Esophagus squamous epithelium (tissue), 5 donors: ENCODE results near the gene MTG2. TPM values are rescaled to one million over a fixed set of nuclear protein-coding genes. Genes with fewer than 3 reads are reported as not detected.

ENCODE experiments used
- DNase-seq: peaks from one replicate; lab custom pipeline; 2025; lab: John Stamatoyannopoulos, UW
- H3K27ac ChIP-seq, 4 donors: fragments of 200-600 bp; sonication (generic); one replicate each; pipeline ENCODE4 v1.5.1; 2016 to 2019; ENCODE audit warnings: mild to moderate bottlenecking in 1 of 4
- H3K27me3 ChIP-seq, 4 donors: fragments of 200-600 bp; sonication (generic); 1 replicate in 3 of 4; 2 replicates in 1 of 4; pipeline versions ENCODE4 v1.5.1 to v1.6.0; 2017 to 2021; ENCODE audit warnings: antibody characterized with exemption in 1 of 4
- H3K36me3 ChIP-seq, 3 donors: fragments of 200-600 bp; sonication (generic); one replicate each; pipeline ENCODE4 v1.5.1; 2016 to 2019
- H3K4me1 ChIP-seq, 3 donors: fragments of 200-600 bp; sonication (generic); one replicate each; pipeline ENCODE4 v1.5.1; 2017 to 2019
- H3K4me3 ChIP-seq, 4 donors: fragments of 200-600 bp; sonication (generic); 1 replicate in 3 of 4; 2 replicates in 1 of 4; pipeline ENCODE4 v1.5.1; 2016 to 2019; ENCODE audit warnings: mild to moderate bottlenecking in 2 of 4, moderate library complexity in 1 of 4
- H3K9me3 ChIP-seq, 3 donors: fragments of 200-600 bp; sonication (generic); one replicate each; pipeline ENCODE4 v1.5.1; 2016 to 2019
- CTCF ChIP-seq, 6 experiments: fragments of 450-650 bp in 4 of 6; fragments of 200-600 bp in 2 of 6; sonication (generic) in 2 of 6; IDR thresholded peaks; one replicate each; pipeline ENCODE4 v1.5.1; 2016 to 2019; ENCODE audit warnings: antibody characterized with exemption in 6 of 6, mild to moderate bottlenecking in 4 of 6, moderate library complexity in 4 of 6
- POLR2A ChIP-seq, 4 donors: fragments of 450-650 bp; IDR thresholded peaks; one replicate each; pipeline ENCODE4 v1.6.1; 2017; ENCODE audit warnings: antibody characterized with exemption in 4 of 4, mild to moderate bottlenecking in 4 of 4, moderate library complexity in 3 of 4
- WGBS, 2 donors: methylation state at CpG; one replicate each; pipeline ENCODE4 v1.1.5; 2018; 5-methylcytosine and 5-hydroxymethylcytosine counted together
- intact Hi-C: fragments of 100-400 bp; cut with DNase I; formaldehyde crosslinking; loops from one replicate; pipeline ENCODE4 v1.15.0; 2022
- total RNA-seq, 4 donors: library from RNA; depleted of rRNA; stranded (reverse); fragments of >200 nt; gene quantifications; one replicate each; pipeline ENCODE4 v1.1.0, GENCODE V29; 2016
- donor health status: DM: yes; HTN: yes; CAD: no.

The MTG2 gene
- total RNA-seq, 4 donors from 2014 or later, result 17.4 to 25.5 (median 21.7) TPM

GRCh38 chr20:62138204-62138543 is 44.7 kb upstream of the MTG2 start:
- peaks cover 13 to 48% (median 22%) of the 10 kb centered on the region in 3 donors for H3K4me1 ChIP-seq
- TF ChIP-seq POLR2A (IDR thresholded peaks at IDR 0.05) (no peak), CTCF (IDR thresholded peaks at IDR 0.05) (no peak)
- WGBS, 2 donors, result 76 to 82% methylated on average over 8 to 9 of the region's 11 CpGs
- H3K4me3 ChIP-seq, result no peak overlapping the region
- peaks cover 37 to 74% (median 46%) of the 10 kb centered on the region in 3 donors for H3K36me3 ChIP-seq
- H3K27me3 ChIP-seq, result no peaks in the 10 kb centered on the region
- no peaks in the 10 kb centered on the region for H3K9me3 ChIP-seq
- no peak overlapping the region for H3K27ac ChIP-seq
- intact Hi-C loops, result loop anchor here (5.0 kb wide), 1 partner anchor 126 kb away; no protein-coding TSS in a partner anchor
- no peak for DNase-seq

- WGBS, 2 donors, result 83 to 98% methylated on average over 9 to 10 of the region's 10 CpGs
- no peak overlapping the region for H3K4me3 ChIP-seq
- TF ChIP-seq CTCF (IDR thresholded peaks at IDR 0.05), result no peak
- TF ChIP-seq POLR2A (IDR thresholded peaks at IDR 0.05), result no peak
- DNase-seq, result no peak
- peaks cover 34 to 67% (median 44%) of the 10 kb centered on the region in 3 donors for H3K36me3 ChIP-seq
- peaks cover 13 to 40% (median 22%) of the 10 kb centered on the region in 3 donors for H3K4me1 ChIP-seq
- no peak overlapping the region for H3K27ac ChIP-seq
- H3K9me3 ChIP-seq, result no peaks in the 10 kb centered on the region
- H3K27me3 ChIP-seq, result no peaks in the 10 kb centered on the region
- intact Hi-C loops, result loop anchor here (5.0 kb wide), 1 partner anchor 127 kb away; no protein-coding TSS in a partner anchor
Measured at GRCh38 chr20:62138912-62139311, 43.9 kb upstream of the MTG2 start.

- Histone ChIP-seq H3K36me3 (peaks cover 34 to 60% (median 37%) of the 10 kb centered on the region in 3 donors), H3K27ac (no peak overlapping the region), H3K9me3 (no peaks in the 10 kb centered on the region), H3K27me3 (no peaks in the 10 kb centered on the region), H3K4me3 (no peak overlapping the region), H3K4me1 (peaks cover 15 to 36% (median 20%) of the 10 kb centered on the region in 3 donors)
- 88 to 93% methylated on average over 2 to 12 of the region's 13 CpGs for WGBS, 2 donors
- DNase-seq, result no peak
- TF ChIP-seq CTCF (IDR thresholded peaks at IDR 0.05) (no peak), POLR2A (IDR thresholded peaks at IDR 0.05) (no peak)
- intact Hi-C loops, result loop anchor here (5.0 kb wide), 1 partner anchor 127 kb away; no protein-coding TSS in a partner anchor
Measured at GRCh38 chr20:62139636-62140035, 43.2 kb upstream of the MTG2 start.

- DNase-seq, result no peak
- H3K4me3 ChIP-seq, result peak overlapping the region in 2 of 4 donors; percentile 76 to 99
Measured at GRCh38 chr20:62141043-62141396, 41.8 kb upstream of the MTG2 start.

GRCh38 chr20:62141397-62142251 is 41.2 kb upstream of the MTG2 start:
- Histone ChIP-seq H3K27me3 (no peaks in the 10 kb centered on the region), H3K4me1 (peaks cover 24 to 52% (median 26%) of the 10 kb centered on the region in 3 donors), H3K4me3 (peak overlapping the region; percentile 60 to 99 (median 84)), H3K27ac (peak overlapping the region; percentile 92 to 100 (median 99)), H3K36me3 (peaks cover 28 to 40% (median 29%) of the 10 kb centered on the region in 3 donors), H3K9me3 (no peaks in the 10 kb centered on the region)
- no peak for DNase-seq
- intact Hi-C loops, result no loop called here
- WGBS, 2 donors, result 13% methylated on average over 7 to 14 of the region's 14 CpGs
- TF ChIP-seq POLR2A (IDR thresholded peaks at IDR 0.05), result no peak
- peak in 4 of 6 experiments; percentile 25 to 35 (median 28) for TF ChIP-seq CTCF (IDR thresholded peaks at IDR 0.05)

More at GRCh38 chr20:62141043-62141396, 41.8 kb upstream of the MTG2 start:
- Histone ChIP-seq H3K27ac (peak overlapping the region; percentile 92 to 100 (median 99)), H3K4me1 (peaks cover 24 to 46% (median 26%) of the 10 kb centered on the region in 3 donors), H3K9me3 (no peaks in the 10 kb centered on the region), H3K36me3 (peaks cover 28 to 46% (median 29%) of the 10 kb centered on the region in 3 donors), H3K27me3 (no peaks in the 10 kb centered on the region)
- intact Hi-C loops, result no loop called here
- no peak for TF ChIP-seq POLR2A (IDR thresholded peaks at IDR 0.05)
- WGBS, 2 donors, result 44 to 50% methylated on average over 7 of the region's 7 CpGs
